ENCODE data around the gene COMTD1.

DNA sequence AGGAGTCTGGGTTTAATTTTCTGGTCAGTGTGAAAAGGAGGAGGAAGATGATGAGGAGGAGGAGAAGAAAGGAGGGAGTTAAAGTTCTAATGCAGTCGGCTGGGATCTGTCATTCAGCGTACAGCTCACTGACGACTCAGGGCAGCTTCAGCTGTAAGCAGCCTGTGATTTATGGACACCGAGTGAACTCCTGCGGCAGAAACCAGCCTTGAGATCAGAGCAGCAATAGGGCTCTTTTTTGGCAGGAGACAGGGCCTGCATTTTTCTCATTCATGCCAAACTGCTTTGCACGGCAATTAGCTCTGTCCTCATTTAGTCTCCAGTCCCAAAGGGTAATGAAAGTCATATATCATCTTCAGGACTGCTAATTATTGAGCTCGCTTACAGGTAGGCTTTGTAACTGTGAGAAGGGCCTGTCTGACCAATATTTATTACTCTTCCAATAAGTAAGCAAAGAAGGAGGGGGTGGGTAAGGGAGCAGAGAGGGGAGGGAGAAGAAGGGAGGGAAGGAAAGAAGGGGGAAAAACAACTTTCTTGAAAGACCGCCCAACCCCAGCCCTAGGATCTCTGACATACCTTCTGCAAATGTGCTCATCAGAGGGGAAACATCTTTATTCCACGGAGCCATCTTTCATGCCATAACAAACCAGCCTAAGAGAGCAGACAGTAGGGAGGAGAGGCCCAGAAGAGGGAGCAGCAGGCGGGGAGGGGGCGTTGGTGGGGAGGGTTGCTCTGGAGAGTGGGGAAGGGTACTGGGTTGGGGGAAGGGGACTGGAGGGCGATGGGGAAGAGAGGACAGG lies 48.1 kb upstream of the COMTD1 start:
- TF ChIP-seq, protein P1, sequence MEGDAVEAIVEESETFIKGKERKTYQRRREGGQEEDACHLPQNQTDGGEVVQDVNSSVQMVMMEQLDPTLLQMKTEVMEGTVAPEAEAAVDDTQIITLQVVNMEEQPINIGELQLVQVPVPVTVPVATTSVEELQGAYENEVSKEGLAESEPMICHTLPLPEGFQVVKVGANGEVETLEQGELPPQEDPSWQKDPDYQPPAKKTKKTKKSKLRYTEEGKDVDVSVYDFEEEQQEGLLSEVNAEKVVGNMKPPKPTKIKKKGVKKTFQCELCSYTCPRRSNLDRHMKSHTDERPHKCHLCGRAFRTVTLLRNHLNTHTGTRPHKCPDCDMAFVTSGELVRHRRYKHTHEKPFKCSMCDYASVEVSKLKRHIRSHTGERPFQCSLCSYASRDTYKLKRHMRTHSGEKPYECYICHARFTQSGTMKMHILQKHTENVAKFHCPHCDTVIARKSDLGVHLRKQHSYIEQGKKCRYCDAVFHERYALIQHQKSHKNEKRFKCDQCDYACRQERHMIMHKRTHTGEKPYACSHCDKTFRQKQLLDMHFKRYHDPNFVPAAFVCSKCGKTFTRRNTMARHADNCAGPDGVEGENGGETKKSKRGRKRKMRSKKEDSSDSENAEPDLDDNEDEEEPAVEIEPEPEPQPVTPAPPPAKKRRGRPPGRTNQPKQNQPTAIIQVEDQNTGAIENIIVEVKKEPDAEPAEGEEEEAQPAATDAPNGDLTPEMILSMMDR (IDR thresholded peaks at IDR 0.05; ENCODE audit: poor library complexity) = no peak
- no peak for TF ChIP-seq EZH2 (IDR thresholded peaks at IDR 0.05; ENCODE audit: borderline replicate concordance)
